Measurements from ENCODE around the gene RSAD1. TPM values are rescaled to one million over a fixed set of nuclear protein-coding genes. Genes with fewer than 3 reads are reported as not detected.

Gene RSAD1
- total and polyA plus RNA-seq, 10 of the 15 experiments (the other 5 are each of a cell fraction or from before 2014, with no cell fraction given) = 2.5 to 28.1 (median 22.6) TPM

- WGBS (ENCODE audit: insufficient coverage, insufficient replicate concordance, low lambda C conversion rate, missing lambda C conversion rate) = 98% methylated on average over 4 of the region's 4 CpGs
- FAIRE-seq = no peak
- no peak overlapping the region for H3K4me2 ChIP-seq (ENCODE audit: control insufficient read depth, insufficient read depth)
- no peak overlapping the region for H3K9ac ChIP-seq (ENCODE audit: control insufficient read depth, insufficient read depth, low read length)
- intact Hi-C loops (cut with micrococcal nuclease; ENCODE audit: unreplicated experiment) (no loop called here), in situ Hi-C loops (cut with MboI) (no loop called here)
- SMC1A ChIA-PET (ENCODE audit: uncharacterized antibody, unreplicated experiment) = no interaction called here
- H3K4me1 ChIP-seq (ENCODE audit: control insufficient read depth, insufficient read depth, low read length) = no peaks in the 10 kb centered on the region
- no peaks in the 10 kb centered on the region for H3K9me3 ChIP-seq (replicated peaks; ENCODE audit: control insufficient read depth, insufficient read depth, low read length)
- no TSS peak for BruUV-seq (replicated peaks)
- POLR2A ChIA-PET = interaction anchor here (0.8 to 1.3 kb wide), 2 partner anchors 15 to 22 kb away, joined by 3 read pairs; no protein-coding TSS in a partner anchor
- no peaks in the 10 kb centered on the region for H4K20me1 ChIP-seq (ENCODE audit: control insufficient read depth, insufficient read depth)
- no peaks in the 10 kb centered on the region for H3K27me3 ChIP-seq (replicated peaks in 1 of 2; ENCODE audit: control insufficient read depth in 2 of 2, insufficient read depth in 2 of 2, low read length in 1 of 2)
- no peaks in the 10 kb centered on the region for H3K79me2 ChIP-seq (ENCODE audit: control insufficient read depth, insufficient read depth, low read length)
- no peak for ATAC-seq
- RAD21 ChIA-PET (ENCODE audit: unreplicated experiment) = no interaction called here
- no peak for DNase-seq (ENCODE audit: low read depth, low spot score)
- H3K36me3 ChIP-seq (ENCODE audit: control insufficient read depth in 2 of 2, insufficient read depth in 2 of 2, low read length in 1 of 2) = no peaks in the 10 kb centered on the region
- CTCF ChIA-PET = interaction anchor here (0.7 to 1.2 kb wide), 4 partner anchors 11 to 189 kb away, joined by 3 to 7 read pairs (median 5); partner anchors contain the start of genes ACSF2 and LRRC59
- H2AFZ ChIP-seq (ENCODE audit: control insufficient read depth, low read depth, low read length) = no peak overlapping the region
- TF ChIP-seq CBFB (IDR thresholded peaks at IDR 0.05; ENCODE audit: low read depth) = no peak
- no peak for TF ChIP-seq PKNOX1 (IDR thresholded peaks at IDR 0.05)
- TF ChIP-seq IRF4 (IDR thresholded peaks at IDR 0.05; ENCODE audit: low read depth, low read length) = no peak
- no peak for TF ChIP-seq RELB (IDR thresholded peaks at IDR 0.05; ENCODE audit: low read depth)
- no peak for TF ChIP-seq KDM1A (IDR thresholded peaks at IDR 0.05; ENCODE audit: borderline replicate concordance)
- no peak for TF ChIP-seq USF1 (IDR thresholded peaks at IDR 0.05; ENCODE audit: borderline replicate concordance, extremely low read length, insufficient read depth, low read depth, low read length)
- TF ChIP-seq RELA (IDR thresholded peaks at IDR 0.05; ENCODE audit: borderline replicate concordance, partially characterized antibody) = no peak
- TF ChIP-seq SPI1 (IDR thresholded peaks at IDR 0.05; ENCODE audit: borderline replicate concordance, insufficient read depth, low read depth, low read length) = no peak
- TF ChIP-seq POLR2AphosphoS2 (IDR thresholded peaks at IDR 0.05; ENCODE audit: low read depth, low read length) = no peak
- TF ChIP-seq TCF7 (IDR thresholded peaks at IDR 0.05; ENCODE audit: borderline replicate concordance) = no peak
- no peak for TF ChIP-seq FOXM1 (IDR thresholded peaks at IDR 0.05; ENCODE audit: low read depth, low read length)
- no peak for TF ChIP-seq ZNF384 (IDR thresholded peaks at IDR 0.05; ENCODE audit: borderline replicate concordance, low read depth, low read length)
- no peak for TF ChIP-seq PAX8 (IDR thresholded peaks at IDR 0.05)
- no peak for TF ChIP-seq MTA3 (IDR thresholded peaks at IDR 0.05; ENCODE audit: borderline replicate concordance, low read length)
- no peak overlapping the region for H3K27ac ChIP-seq (ENCODE audit: control insufficient read depth, insufficient read depth)
- H3K4me3 ChIP-seq = no peak overlapping the region
Measured at GRCh38 chr17:50437409-50437808, 41.3 kb upstream of the RSAD1 start.

Data from GM12878 (cell line).